ENCODE measurements around the gene NTNG2.

Gene NTNG2

GRCh38 chr9:132175431-132175830 lies 13.6 kb downstream of the NTNG2 start:
- FAIRE-seq = no peak

- FAIRE-seq = no peak
Measured at GRCh38 chr9:132176338-132176737, 14.5 kb downstream of the NTNG2 start.

- FAIRE-seq = no peak
Measured at GRCh38 chr9:132181796-132182313, 20.0 kb downstream of the NTNG2 start.

GRCh38 chr9:132182314-132183091 lies 20.6 kb downstream of the NTNG2 start:
- no peak for FAIRE-seq

GRCh38 chr9:132183134-132183533 lies 21.3 kb downstream of the NTNG2 start:
- FAIRE-seq = no peak

- no peak for FAIRE-seq
Measured at GRCh38 chr9:132183715-132184114, 21.9 kb downstream of the NTNG2 start.

- no peak for FAIRE-seq
Measured at GRCh38 chr9:132184124-132184523, 22.3 kb downstream of the NTNG2 start.

- no peak for FAIRE-seq
Measured at GRCh38 chr9:132185073-132186009, 23.5 kb downstream of the NTNG2 start.

- no peak for FAIRE-seq
Measured at GRCh38 chr9:132187121-132187620, 25.3 kb downstream of the NTNG2 start.

GRCh38 chr9:132190966-132191365 lies 29.1 kb downstream of the NTNG2 start:
- no peak for FAIRE-seq

GRCh38 chr9:132192728-132193127 lies 30.9 kb downstream of the NTNG2 start:
- no peak for FAIRE-seq

- FAIRE-seq = no peak
Measured at GRCh38 chr9:132193227-132194124, 31.6 kb downstream of the NTNG2 start.

- FAIRE-seq = no peak
Measured at GRCh38 chr9:132194508-132194907, 32.6 kb downstream of the NTNG2 start.

GRCh38 chr9:132197315-132197714 lies 35.5 kb downstream of the NTNG2 start:
- FAIRE-seq = no peak

- no peak for FAIRE-seq
Measured at GRCh38 chr9:132197856-132198550, 36.1 kb downstream of the NTNG2 start.

- FAIRE-seq = no peak
Measured at GRCh38 chr9:132199056-132199455, 37.2 kb downstream of the NTNG2 start.

- FAIRE-seq = no peak
Measured at GRCh38 chr9:132200706-132201105, 38.8 kb downstream of the NTNG2 start.

GRCh38 chr9:132201139-132201538 lies 39.3 kb downstream of the NTNG2 start:
- no peak for FAIRE-seq

GRCh38 chr9:132201780-132202703 lies 40.2 kb downstream of the NTNG2 start:
- no peak for FAIRE-seq

- no peak for FAIRE-seq
Measured at GRCh38 chr9:132204883-132205282, 43.0 kb downstream of the NTNG2 start.

- FAIRE-seq = no peak
Measured at GRCh38 chr9:132207215-132207614, 45.4 kb downstream of the NTNG2 start.

All from G401.6 (cell line).